Left ventricle myocardium superior (tissue), 1 donor: Measurements from ENCODE around the gene TPH2. TPM values are rescaled to one million over a fixed set of nuclear protein-coding genes. Genes with fewer than 3 reads are reported as not detected.

ENCODE experiments used
- ATAC-seq: fragments of 200-7000 bp; cut with Tn5 transposase; one replicate; pipeline ENCODE4 v1.9.1; 2020; ENCODE audit warnings: mild to moderate bottlenecking, moderate library complexity
- DNase-seq: peaks from one replicate; pipeline ENCODE4 v3.0.0-alpha.2; 2020
- intact Hi-C: fragments of 100-400 bp; cut with micrococcal nuclease; formaldehyde crosslinking; loops from one replicate; pipeline ENCODE4 v1.11.0; 2022
- total RNA-seq: library from RNA; stranded (reverse); fragmentation: NEBNext Ultra II Directional; extraction: Animal tissue kit (Norgen Biotek cat#: 25700); gene quantifications from one replicate; pipeline ENCODE4 v1.2.1, GENCODE V29; 2021
- donor health status: DM: no; HTN: yes; CAD: no; lungs with severe emphysema.

TPH2 gene
- total RNA-seq, 1 donor from 2014 or later = not detected

DNA sequence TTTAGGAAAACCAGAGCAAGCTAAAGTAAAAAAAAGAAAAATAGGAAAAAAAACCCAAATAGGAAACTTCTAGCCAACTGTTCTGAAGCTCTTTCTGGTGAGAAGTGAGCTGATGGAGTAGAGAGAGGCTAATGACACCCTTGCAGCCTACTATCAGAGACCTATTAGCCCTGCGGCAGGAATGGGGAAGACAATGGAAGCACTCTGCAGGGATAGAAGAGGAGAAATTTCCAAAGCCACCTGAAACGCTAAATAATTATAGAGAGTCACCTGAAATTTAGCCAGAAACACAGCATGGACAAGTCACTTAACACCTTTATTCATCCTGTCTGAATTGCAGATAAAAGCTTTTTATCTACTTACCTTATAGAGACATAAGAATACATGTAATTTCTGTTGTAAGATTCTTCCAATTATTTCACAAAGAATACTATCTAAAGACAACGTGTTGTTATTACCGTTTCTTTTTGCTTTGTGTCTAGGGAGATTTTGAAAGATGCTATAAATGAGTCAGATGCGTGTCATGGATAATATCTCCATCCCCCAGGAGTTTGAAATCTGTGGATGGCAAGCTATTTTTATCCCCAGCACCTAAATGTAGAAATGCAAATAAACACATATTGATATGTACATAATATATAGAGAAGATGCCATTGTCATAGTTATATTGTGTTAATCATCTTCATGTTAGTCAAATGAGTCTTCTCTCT is 138.6 kb downstream of the TPH2 start:
- intact Hi-C loops = no loop called here
- ATAC-seq = no peak

DNA sequence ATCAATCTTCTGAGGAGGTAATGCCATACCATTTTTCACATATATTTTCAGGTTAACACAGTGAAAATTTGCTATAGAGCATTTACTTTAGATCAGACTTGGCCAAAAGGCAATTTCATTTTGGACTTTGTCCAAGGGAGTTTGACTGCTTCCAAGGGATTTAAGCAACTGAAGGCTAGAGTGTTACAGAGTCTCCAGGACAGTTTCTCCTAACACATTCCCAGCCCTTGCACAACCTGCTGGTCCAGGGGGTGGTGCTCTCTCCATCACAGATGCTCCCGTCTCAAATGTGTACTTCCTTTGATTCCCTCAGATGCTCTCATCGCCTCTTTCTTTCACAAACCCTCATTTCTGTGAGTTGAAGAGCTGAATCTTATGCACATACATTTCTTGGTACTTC is 143.1 kb downstream of the TPH2 start:
- intact Hi-C loops = no loop called here
- ATAC-seq = no peak
- DNase-seq = no peak

More for the DNA sequence above, 138.6 kb downstream of the TPH2 start:
- no peak for DNase-seq

Other genes with a start within 250 kb of the TPH2 start
- 169 TPM for gene RAB21, start 184.0 kb upstream of the TPH2 start, total RNA-seq
- 27.8 TPM for gene TBC1D15, start 99.1 kb upstream of the TPH2 start, total RNA-seq